ENCODE measurements around the gene OAS3.
"Not testable (repeated sequence)": the region's sequence is repeated elsewhere in the genome, so short reads cannot be mapped to it uniquely, and the experiment has no call there.

The OAS3 gene

GRCh38 chr12:112986291-112986800, 48.1 kb downstream of the OAS3 start:
- no peak for DNase-seq (ENCODE audit: low spot score)

- DNase-seq (ENCODE audit: low spot score) = no peak
Measured at GRCh38 chr12:112987561-112987960, 49.3 kb downstream of the OAS3 start.

- DNase-seq (ENCODE audit: low spot score) = no peak
Measured at GRCh38 chr12:112988224-112988623, 50.0 kb downstream of the OAS3 start.

- DNase-seq (ENCODE audit: low spot score) = not testable (repeated sequence)
Measured at GRCh38 chr12:112988823-112989385, 50.6 kb downstream of the OAS3 start.

GRCh38 chr12:112989806-112990205, 51.5 kb downstream of the OAS3 start:
- DNase-seq (ENCODE audit: low spot score) = no peak

GRCh38 chr12:112992541-112993398, 54.5 kb downstream of the OAS3 start:
- DNase-seq (ENCODE audit: low spot score) = peak; percentile 53

- DNase-seq (ENCODE audit: low spot score) = no peak
Measured at GRCh38 chr12:112995008-112995407, 56.7 kb downstream of the OAS3 start.

GRCh38 chr12:112996501-112996900, 58.2 kb downstream of the OAS3 start:
- no peak for DNase-seq (ENCODE audit: low spot score)

GRCh38 chr12:112997506-112997905, 59.2 kb downstream of the OAS3 start:
- DNase-seq (ENCODE audit: low spot score) = no peak

GRCh38 chr12:112998987-112999767, 60.9 kb downstream of the OAS3 start:
- no peak for DNase-seq (ENCODE audit: low spot score)

- DNase-seq (ENCODE audit: low spot score) = no peak
Measured at GRCh38 chr12:113000433-113000832, 62.2 kb downstream of the OAS3 start.

- no peak for DNase-seq (ENCODE audit: low spot score)
Measured at GRCh38 chr12:113002155-113002554, 63.9 kb downstream of the OAS3 start.

- no peak for DNase-seq (ENCODE audit: low spot score)
Measured at GRCh38 chr12:113002676-113003075, 64.4 kb downstream of the OAS3 start.

- DNase-seq (ENCODE audit: low spot score) = no peak
Measured at GRCh38 chr12:113003636-113004035, 65.4 kb downstream of the OAS3 start.

- no peak for DNase-seq (ENCODE audit: low spot score)
Measured at GRCh38 chr12:113005762-113006161, 67.5 kb downstream of the OAS3 start.

- no peak for DNase-seq (ENCODE audit: low spot score)
Measured at GRCh38 chr12:113006206-113006605, 67.9 kb downstream of the OAS3 start.

GRCh38 chr12:113006641-113007040, 68.4 kb downstream of the OAS3 start:
- no peak for DNase-seq (ENCODE audit: low spot score)

- no peak for DNase-seq (ENCODE audit: low spot score)
Measured at GRCh38 chr12:113007166-113007565, 68.9 kb downstream of the OAS3 start.

- DNase-seq (ENCODE audit: low spot score) = no peak
Measured at GRCh38 chr12:113010701-113011100, 72.4 kb downstream of the OAS3 start.

- no peak for DNase-seq (ENCODE audit: low spot score)
Measured at GRCh38 chr12:113014565-113014964, 76.3 kb downstream of the OAS3 start.

GRCh38 chr12:113016796-113017195, 78.5 kb downstream of the OAS3 start:
- no peak for DNase-seq (ENCODE audit: low spot score)

GRCh38 chr12:113019025-113019424, 80.8 kb downstream of the OAS3 start:
- DNase-seq (ENCODE audit: low spot score) = no peak

- DNase-seq (ENCODE audit: low spot score) = no peak
Measured at GRCh38 chr12:113021500-113021899, 83.2 kb downstream of the OAS3 start.
